OCI-LY1 (cell line): Measurements from ENCODE around the gene CYB5B.

Experiments
- H2AFZ ChIP-seq: fragments of 200-600 bp; sonication (generic), shearing (Covaris generic); 2 replicates; pipeline ENCODE4 v1.6.0; 2014; ENCODE audit warnings: antibody characterized with exemption, mild to moderate bottlenecking, low read length
- H3F3A ChIP-seq: fragments of 200-600 bp; sonication (generic), shearing (Covaris generic); 2 replicates; pipeline ENCODE4 v1.6.0; 2014; ENCODE audit warnings: mild to moderate bottlenecking, antibody characterized with exemption, low read length, moderate library complexity; ENCODE audit not compliant: insufficient read depth
- H3K27ac ChIP-seq: fragments of 200-600 bp; sonication (generic); 2 replicates; pipeline ENCODE4 v1.5.1; 2014; ENCODE audit warnings: low read length, mixed run types, mild to moderate bottlenecking, low read depth; ENCODE audit not compliant: poor library complexity, severe bottlenecking
- H3K27me3 ChIP-seq: fragments of 200-600 bp; sonication (generic); 2 replicates; pipeline ENCODE4 v1.6.0; 2014; ENCODE audit warnings: antibody characterized with exemption, mild to moderate bottlenecking, low read length, moderate library complexity; ENCODE audit not compliant: insufficient read depth
- H3K36me3 ChIP-seq: fragments of 200-600 bp; sonication (generic); 2 replicates; pipeline ENCODE4 v1.6.1; 2014; ENCODE audit warnings: mild to moderate bottlenecking, antibody characterized with exemption, low read length, moderate library complexity, mixed read lengths; ENCODE audit not compliant: insufficient read depth
- H3K4me1 ChIP-seq: fragments of 200-600 bp; sonication (generic); 2 replicates; pipeline ENCODE4 v1.5.1; 2014; ENCODE audit warnings: mild to moderate bottlenecking, low read length, moderate library complexity; ENCODE audit not compliant: insufficient read depth, severe bottlenecking
- H3K4me2 ChIP-seq: fragments of 200-600 bp; sonication (generic), shearing (Covaris generic); 2 replicates; pipeline ENCODE4 v1.6.1; 2014; ENCODE audit warnings: low read length
- H3K4me3 ChIP-seq: fragments of 200-600 bp; sonication (generic); 2 replicates; pipeline ENCODE4 v1.5.1; 2014; ENCODE audit warnings: low read length, low read depth, mild to moderate bottlenecking, mixed read lengths; ENCODE audit not compliant: poor library complexity, severe bottlenecking
- H3K79me2 ChIP-seq: fragments of 200-600 bp; shearing (Covaris generic); 2 replicates; pipeline ENCODE4 v1.6.1; 2016; ENCODE audit warnings: mixed run types, low read length, mixed read lengths; ENCODE audit not compliant: insufficient read depth
- H3K9ac ChIP-seq: fragments of 200-600 bp; sonication (generic), shearing (Covaris generic); 2 replicates; pipeline ENCODE4 v1.6.1; 2014; ENCODE audit warnings: mild to moderate bottlenecking, low read length, mixed read lengths
- H3K9me2 ChIP-seq: fragments of 200-600 bp; sonication (generic), shearing (Covaris generic); 2 replicates; pipeline ENCODE4 v1.6.1; 2014; ENCODE audit warnings: low read depth, mild to moderate bottlenecking, low read length, mixed read lengths
- H3K9me3 ChIP-seq: fragments of 200-600 bp; shearing (Covaris generic); 2 replicates; pipeline ENCODE4 v1.6.1; 2014; ENCODE audit warnings: low read length, mixed read lengths
- H4K20me1 ChIP-seq: fragments of 200-600 bp; sonication (generic), shearing (Covaris generic); 2 replicates; pipeline ENCODE4 v1.6.0; 2016; ENCODE audit warnings: mild to moderate bottlenecking, low read length; ENCODE audit not compliant: insufficient read depth
- EZH2 ChIP-seq: fragments of 200-600 bp; sonication (generic), shearing (Covaris generic); IDR thresholded peaks from 2 replicates; pipeline ENCODE4 v1.8.0; 2017; ENCODE audit warnings: borderline replicate concordance, mixed run types, mild to moderate bottlenecking, antibody characterized with exemption, low read length, moderate library complexity, mixed read lengths
- TF ChIP-seq, protein P1 (sequence below): fragments of 200-600 bp; sonication (generic), shearing (Covaris generic); IDR thresholded peaks from 2 replicates; pipeline ENCODE4 v1.5.1; 2017; ENCODE audit warnings: mild to moderate bottlenecking, antibody characterized with exemption, low read length, moderate library complexity, mixed read lengths

The CYB5B gene

DNA sequence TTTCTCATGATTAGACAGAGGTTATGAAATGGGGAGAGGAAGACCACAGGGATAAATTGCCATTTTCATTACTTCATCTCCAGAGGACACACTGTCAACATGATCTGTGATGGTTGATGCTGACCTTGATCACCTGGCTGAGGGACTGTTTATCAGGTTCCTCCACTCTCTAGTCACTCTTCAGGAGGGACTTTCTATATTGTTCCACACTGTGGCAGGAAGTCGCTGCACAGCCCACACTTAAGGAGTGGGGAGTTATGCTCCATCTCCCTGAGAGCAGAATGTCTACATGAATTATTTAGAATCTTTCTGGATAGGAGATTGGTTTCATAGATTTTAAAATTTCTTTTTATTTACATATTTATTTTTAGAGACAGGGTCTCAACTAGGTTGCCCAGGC is 46.7 kb downstream of the CYB5B start:
- Histone ChIP-seq H3K4me1 (no peaks in the 10 kb centered on the region), H3K4me2 (no peak overlapping the region), H3K9ac (no peak overlapping the region), H3K9me2 (no peaks in the 10 kb centered on the region), H3K27ac (no peak overlapping the region), H3K36me3 (no peaks in the 10 kb centered on the region), H2AFZ (no peak overlapping the region), H3K27me3 (no peaks in the 10 kb centered on the region), H3K9me3 (no peaks in the 10 kb centered on the region), H3K4me3 (no peak overlapping the region), H3K79me2 (no peaks in the 10 kb centered on the region), H4K20me1 (no peaks in the 10 kb centered on the region), H3F3A (no peaks in the 10 kb centered on the region)
- TF ChIP-seq, protein P1, sequence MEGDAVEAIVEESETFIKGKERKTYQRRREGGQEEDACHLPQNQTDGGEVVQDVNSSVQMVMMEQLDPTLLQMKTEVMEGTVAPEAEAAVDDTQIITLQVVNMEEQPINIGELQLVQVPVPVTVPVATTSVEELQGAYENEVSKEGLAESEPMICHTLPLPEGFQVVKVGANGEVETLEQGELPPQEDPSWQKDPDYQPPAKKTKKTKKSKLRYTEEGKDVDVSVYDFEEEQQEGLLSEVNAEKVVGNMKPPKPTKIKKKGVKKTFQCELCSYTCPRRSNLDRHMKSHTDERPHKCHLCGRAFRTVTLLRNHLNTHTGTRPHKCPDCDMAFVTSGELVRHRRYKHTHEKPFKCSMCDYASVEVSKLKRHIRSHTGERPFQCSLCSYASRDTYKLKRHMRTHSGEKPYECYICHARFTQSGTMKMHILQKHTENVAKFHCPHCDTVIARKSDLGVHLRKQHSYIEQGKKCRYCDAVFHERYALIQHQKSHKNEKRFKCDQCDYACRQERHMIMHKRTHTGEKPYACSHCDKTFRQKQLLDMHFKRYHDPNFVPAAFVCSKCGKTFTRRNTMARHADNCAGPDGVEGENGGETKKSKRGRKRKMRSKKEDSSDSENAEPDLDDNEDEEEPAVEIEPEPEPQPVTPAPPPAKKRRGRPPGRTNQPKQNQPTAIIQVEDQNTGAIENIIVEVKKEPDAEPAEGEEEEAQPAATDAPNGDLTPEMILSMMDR: no peak
- TF ChIP-seq EZH2: no peak

DNA sequence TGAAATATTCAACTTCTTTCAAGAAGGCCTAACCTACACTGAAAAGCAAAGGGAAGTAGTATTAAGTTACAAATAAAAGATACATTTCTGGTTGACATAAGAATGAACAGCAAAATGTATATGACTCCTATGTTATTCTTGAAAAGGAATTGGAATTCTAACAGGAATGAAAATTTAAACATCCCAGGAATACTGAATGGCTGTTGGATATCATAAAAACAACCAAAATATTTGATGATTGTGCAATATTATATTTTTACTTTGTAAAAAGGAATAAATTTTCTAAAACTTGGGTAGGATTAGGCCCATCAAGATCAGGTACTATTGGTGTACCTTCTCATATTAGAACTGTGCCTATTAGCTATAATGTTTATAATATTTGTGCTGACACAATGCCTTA is 50.0 kb downstream of the CYB5B start:
- Histone ChIP-seq H3F3A (no peaks in the 10 kb centered on the region), H3K36me3 (no peaks in the 10 kb centered on the region), H3K27me3 (no peaks in the 10 kb centered on the region), H3K27ac (no peak overlapping the region), H3K9me3 (no peaks in the 10 kb centered on the region), H4K20me1 (no peaks in the 10 kb centered on the region), H3K4me3 (no peak overlapping the region), H3K4me1 (no peaks in the 10 kb centered on the region), H3K4me2 (no peak overlapping the region), H3K9me2 (no peaks in the 10 kb centered on the region), H2AFZ (no peak overlapping the region), H3K79me2 (no peaks in the 10 kb centered on the region), H3K9ac (no peak overlapping the region)
- no peak for TF ChIP-seq EZH2
- TF ChIP-seq, protein P1: no peak

DNA sequence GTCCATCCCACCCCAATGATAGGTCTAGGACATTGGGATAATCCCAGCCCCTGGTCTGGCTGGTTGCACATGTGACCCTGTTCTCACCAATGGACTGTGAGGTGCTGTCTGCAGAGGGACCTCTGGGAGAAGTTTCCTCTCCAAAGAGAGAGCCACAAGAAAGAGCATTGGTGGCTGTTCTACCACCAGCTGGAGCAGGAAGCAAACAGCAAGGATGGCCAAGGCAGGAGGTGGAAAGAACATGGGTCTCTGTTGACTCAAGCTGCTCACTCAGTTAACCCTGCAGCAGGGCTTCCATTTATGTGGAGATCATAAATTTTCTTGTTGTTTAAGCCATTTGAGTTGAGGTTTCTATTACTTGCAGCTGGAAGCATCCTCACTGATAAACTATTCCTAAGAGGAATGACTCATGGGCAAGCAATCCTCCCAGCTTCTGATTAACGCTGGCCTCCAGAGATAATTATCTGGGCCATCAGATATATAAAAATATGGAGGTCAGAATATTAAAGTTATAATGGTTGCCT is 52.6 kb downstream of the CYB5B start:
- no peak for TF ChIP-seq EZH2
- TF ChIP-seq, protein P1: no peak
- Histone ChIP-seq H3K9ac (no peak overlapping the region), H3K9me2 (no peaks in the 10 kb centered on the region), H3K27ac (no peak overlapping the region), H3K9me3 (no peaks in the 10 kb centered on the region), H3K36me3 (no peaks in the 10 kb centered on the region), H4K20me1 (no peaks in the 10 kb centered on the region), H3F3A (no peaks in the 10 kb centered on the region), H2AFZ (no peak overlapping the region), H3K4me3 (no peak overlapping the region), H3K4me1 (no peaks in the 10 kb centered on the region), H3K79me2 (no peaks in the 10 kb centered on the region), H3K4me2 (no peak overlapping the region), H3K27me3 (no peaks in the 10 kb centered on the region)
